Adrenal gland (tissue), 12 donors: ENCODE measurements around the gene ZNF783. TPM values are rescaled to one million over a fixed set of nuclear protein-coding genes. Genes with fewer than 3 reads are reported as not detected.

ENCODE experiments used
- DNase-seq, 7 donors: peaks; one replicate each; pipeline ENCODE4 v3.0.0-alpha.2; 2019 to 2020
- H3K27ac ChIP-seq, 5 donors: fragments of 200-600 bp; sonication (generic) in 4 of 5; 1 replicate in 3 of 5; 2 replicates in 2 of 5; pipeline versions ENCODE4 v1.5.1 to v1.8.0; 2016 to 2020; ENCODE audit warnings: mild to moderate bottlenecking in 1 of 5
- H3K27me3 ChIP-seq: fragments of 200-600 bp; 2 replicates; pipeline ENCODE4 v1.8.0; 2021
- H3K36me3 ChIP-seq, 2 donors: fragments of 200-600 bp; replicated peaks in 1 of 2; 1 replicate in 1 of 2; 2 replicates in 1 of 2; pipeline versions ENCODE4 v1.5.1 to v1.8.0; 2018 to 2022
- H3K4me1 ChIP-seq, 2 donors: fragments of 200-600 bp; replicated peaks in 1 of 2; 1 replicate in 1 of 2; 2 replicates in 1 of 2; pipeline versions ENCODE4 v1.5.1 to v1.8.0; 2018 to 2021
- H3K4me3 ChIP-seq, 4 donors: fragments of 200-600 bp; sonication (generic) in 3 of 4; one replicate each; pipeline ENCODE4 v1.5.1; 2016 to 2018
- H3K9me3 ChIP-seq, 3 donors: fragments of 200-600 bp; sonication (generic) in 1 of 3; replicated peaks in 1 of 3; 1 replicate in 2 of 3; 2 replicates in 1 of 3; pipeline versions ENCODE4 v1.5.1 to v1.8.0; 2016 to 2021
- POLR2A ChIP-seq, 2 donors: fragments of 450-650 bp; IDR thresholded peaks; one replicate each; pipeline ENCODE4 v1.6.1; 2017; ENCODE audit warnings: antibody characterized with exemption in 2 of 2, mild to moderate bottlenecking in 2 of 2, moderate library complexity in 1 of 2
- WGBS, 4 donors: extraction: QIAGEN DNeasy Blood & Tissue Kit in 2 of 4; methylation state at CpG; one replicate each; pipeline versions ENCODE4 v1.1.5 to v1.1.7; 2013 to 2017; 5-methylcytosine and 5-hydroxymethylcytosine counted together
- intact Hi-C, 2 donors: fragments of 100-400 bp; cut with DNase I; formaldehyde crosslinking; loops; one replicate each; pipeline versions ENCODE4 v1.14.1 to v1.15.0; 2022 to 2023
- polyA plus RNA-seq, 3 donors: library from polyadenylated mRNA; stranded (reverse); fragments of 200-250 nt in 2 of 3; fragments of 350-450 nt in 1 of 3; fragmentation: Illumina TruSeq in 1 of 3; extraction: RNeasy Lipid Tissue Mini Kit (QIAGEN cat#74804) in 1 of 3; gene quantifications; one replicate each; pipeline ENCODE4 v1.2.3, GENCODE V29; 2013 to 2014
- total RNA-seq, 9 donors: library from RNA; depleted of rRNA in 4 of 9; stranded (reverse); fragments of >200 nt in 4 of 9; fragments of 120-200 nt in 1 of 9; fragmentation: NEBNext Ultra II Directional in 1 of 9; extraction: Animal tissue kit (Norgen Biotek cat#: 25700) in 1 of 9; gene quantifications; one replicate each; pipeline versions ENCODE4 v1.1.0 to v1.2.4, GENCODE V29; 2013 to 2023
- TF ChIP-seq, protein P1 (sequence below), 6 experiments: fragments of 450-650 bp in 4 of 6; fragments of 200-600 bp in 2 of 6; sonication (generic) in 1 of 6; IDR thresholded peaks; 1 replicate in 5 of 6; 2 replicates in 1 of 6; pipeline versions ENCODE4 v1.5.1 to v1.8.0; 2016 to 2021; ENCODE audit warnings: antibody characterized with exemption in 6 of 6, mild to moderate bottlenecking in 2 of 6, moderate library complexity in 1 of 6
- donor health status: healthy with polysubstance abuse.
- donor health status: Bipolar disorder and iron deficiency.
- donor health status: DM: yes; HTN: yes; CAD: no.
- donor health status: DM: no; HTN: no; CAD: no.
- donor health status: DM: no; HTN: no; CAD: no.
- donor health status: DM: yes; HTN: yes; CAD: no.

Gene ZNF783
- total and polyA plus RNA-seq, 12 donors = 3.2 to 23.6 (median 8.5) TPM

DNA sequence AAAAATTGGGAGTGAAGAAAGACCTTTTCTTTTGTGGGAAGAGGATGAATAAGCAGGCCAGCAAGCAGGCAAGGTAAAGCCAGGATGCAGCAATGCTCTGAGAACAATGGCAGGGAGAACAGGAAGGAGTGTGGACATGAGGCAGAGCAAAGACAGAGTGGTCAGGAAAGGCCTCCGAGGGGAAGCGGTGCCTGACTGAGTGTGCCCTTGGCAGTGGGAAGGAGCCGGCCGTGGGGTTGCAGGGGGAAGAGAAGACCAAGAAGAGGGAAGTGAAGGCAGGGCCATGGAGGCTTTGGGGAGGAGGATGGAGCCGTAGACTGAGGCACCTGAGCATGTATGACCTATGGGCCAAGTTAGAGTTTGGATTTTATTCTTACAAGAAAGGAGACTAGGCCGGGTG lies 44.4 kb upstream of the ZNF783 start:
- 85 to 92% (median 87%) methylated on average over 6 of the region's 6 CpGs for WGBS, 4 donors
- no peaks in the 10 kb centered on the region for H3K9me3 ChIP-seq

DNA sequence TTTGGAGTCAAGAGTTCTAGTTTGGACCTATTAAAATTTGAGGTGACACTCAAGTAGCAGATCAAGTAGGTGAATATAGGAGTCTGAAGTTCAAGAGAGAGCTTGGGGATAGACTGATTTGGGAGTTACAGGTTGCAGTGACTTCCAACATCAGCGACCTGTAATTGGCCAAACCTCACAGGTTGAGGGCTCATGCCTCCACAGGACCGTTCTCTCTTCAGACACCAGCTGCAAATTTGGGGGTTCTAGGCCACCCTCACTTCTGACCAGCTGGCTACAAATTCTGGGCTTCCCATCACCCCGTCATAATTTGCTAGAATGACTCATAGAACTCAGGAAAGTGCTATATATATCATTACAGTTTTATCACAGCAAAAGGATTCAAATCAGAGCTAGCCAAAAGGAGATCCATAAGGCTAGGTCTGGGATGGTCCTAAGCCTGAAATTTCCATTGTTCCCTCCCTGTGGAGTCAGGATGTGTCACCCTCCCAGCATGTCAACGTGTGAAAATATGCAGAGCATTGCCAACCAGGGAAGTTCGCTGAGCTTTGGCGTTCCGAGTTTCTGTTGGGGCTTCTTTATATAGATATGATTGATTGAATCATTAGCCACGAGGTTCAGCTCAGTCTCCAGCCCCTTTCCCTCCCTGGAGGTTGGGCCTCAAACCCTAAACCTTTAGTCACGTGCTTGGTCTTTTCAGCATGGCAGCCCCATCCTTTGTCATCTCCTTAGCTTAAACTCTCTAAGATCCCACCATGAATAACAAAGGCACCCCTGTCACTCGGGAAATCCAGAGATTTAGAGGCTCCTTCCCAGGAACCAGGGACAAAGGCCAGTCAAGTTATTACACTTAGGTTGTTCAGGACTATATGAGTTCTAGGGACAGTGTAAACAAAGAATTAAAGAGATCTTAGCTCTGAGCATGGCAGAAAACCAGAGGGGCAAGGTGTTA lies 43.3 kb upstream of the ZNF783 start:
- Histone ChIP-seq H3K27me3 (no peaks in the 10 kb centered on the region), H3K36me3 (peaks cover 0 to 77% of the 10 kb centered on the region in 2 donors), H3K27ac (no peak overlapping the region), H3K4me1 (peaks cover 0 to 3% of the 10 kb centered on the region in 2 donors), H3K4me3 (no peak overlapping the region), H3K9me3 (no peaks in the 10 kb centered on the region)
- WGBS, 4 donors = 89 to 93% (median 89%) methylated on average over 10 of the region's 10 CpGs
- TF ChIP-seq, protein P1, sequence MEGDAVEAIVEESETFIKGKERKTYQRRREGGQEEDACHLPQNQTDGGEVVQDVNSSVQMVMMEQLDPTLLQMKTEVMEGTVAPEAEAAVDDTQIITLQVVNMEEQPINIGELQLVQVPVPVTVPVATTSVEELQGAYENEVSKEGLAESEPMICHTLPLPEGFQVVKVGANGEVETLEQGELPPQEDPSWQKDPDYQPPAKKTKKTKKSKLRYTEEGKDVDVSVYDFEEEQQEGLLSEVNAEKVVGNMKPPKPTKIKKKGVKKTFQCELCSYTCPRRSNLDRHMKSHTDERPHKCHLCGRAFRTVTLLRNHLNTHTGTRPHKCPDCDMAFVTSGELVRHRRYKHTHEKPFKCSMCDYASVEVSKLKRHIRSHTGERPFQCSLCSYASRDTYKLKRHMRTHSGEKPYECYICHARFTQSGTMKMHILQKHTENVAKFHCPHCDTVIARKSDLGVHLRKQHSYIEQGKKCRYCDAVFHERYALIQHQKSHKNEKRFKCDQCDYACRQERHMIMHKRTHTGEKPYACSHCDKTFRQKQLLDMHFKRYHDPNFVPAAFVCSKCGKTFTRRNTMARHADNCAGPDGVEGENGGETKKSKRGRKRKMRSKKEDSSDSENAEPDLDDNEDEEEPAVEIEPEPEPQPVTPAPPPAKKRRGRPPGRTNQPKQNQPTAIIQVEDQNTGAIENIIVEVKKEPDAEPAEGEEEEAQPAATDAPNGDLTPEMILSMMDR (IDR thresholded peaks at IDR 0.05) = no peak
- TF ChIP-seq POLR2A (IDR thresholded peaks at IDR 0.05) = no peak
- DNase-seq = no peak
- intact Hi-C loops = no loop called here

More for the DNA sequence above, 44.4 kb upstream of the ZNF783 start:
- intact Hi-C loops = no loop called here
- Histone ChIP-seq H3K4me3 (no peak overlapping the region), H3K4me1 (no peaks in the 10 kb centered on the region), H3K27me3 (no peaks in the 10 kb centered on the region), H3K36me3 (peaks cover 0 to 89% of the 10 kb centered on the region in 2 donors), H3K27ac (no peak overlapping the region)
- DNase-seq = no peak
- TF ChIP-seq, protein P1 (IDR thresholded peaks at IDR 0.05) = no peak
- no peak for TF ChIP-seq POLR2A (IDR thresholded peaks at IDR 0.05)

DNA sequence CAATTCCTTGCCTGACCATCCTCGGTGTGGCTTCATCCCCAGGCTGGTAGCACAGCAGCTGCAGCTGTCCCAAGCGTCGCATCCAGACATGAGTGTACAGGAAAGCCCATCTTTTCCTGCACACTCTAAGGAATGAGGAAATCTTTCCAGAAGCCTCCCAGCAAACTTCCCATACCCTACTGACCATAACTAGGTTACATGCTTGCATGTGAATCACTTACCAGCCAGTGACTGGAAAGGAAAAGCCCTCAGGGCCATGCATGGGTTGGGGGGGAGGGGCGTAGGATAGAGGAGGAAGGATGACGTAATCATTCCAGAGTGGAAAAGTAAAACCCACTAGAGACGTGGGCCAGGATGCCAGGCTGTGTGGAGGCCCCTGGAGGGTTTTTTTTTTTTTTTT lies 41.5 kb upstream of the ZNF783 start:
- no peak for DNase-seq
- Histone ChIP-seq H3K27me3 (no peaks in the 10 kb centered on the region), H3K27ac (no peak overlapping the region), H3K36me3 (peaks cover 0 to 74% of the 10 kb centered on the region in 2 donors), H3K4me3 (no peak overlapping the region), H3K4me1 (peaks cover 0 to 3% of the 10 kb centered on the region in 2 donors), H3K9me3 (no peaks in the 10 kb centered on the region)
- 71 to 75% (median 72%) methylated on average over 6 of the region's 6 CpGs for WGBS, 4 donors
- TF ChIP-seq, protein P1 (IDR thresholded peaks at IDR 0.05) = no peak
- no peak for TF ChIP-seq POLR2A (IDR thresholded peaks at IDR 0.05)
- intact Hi-C loops = no loop called here

DNA sequence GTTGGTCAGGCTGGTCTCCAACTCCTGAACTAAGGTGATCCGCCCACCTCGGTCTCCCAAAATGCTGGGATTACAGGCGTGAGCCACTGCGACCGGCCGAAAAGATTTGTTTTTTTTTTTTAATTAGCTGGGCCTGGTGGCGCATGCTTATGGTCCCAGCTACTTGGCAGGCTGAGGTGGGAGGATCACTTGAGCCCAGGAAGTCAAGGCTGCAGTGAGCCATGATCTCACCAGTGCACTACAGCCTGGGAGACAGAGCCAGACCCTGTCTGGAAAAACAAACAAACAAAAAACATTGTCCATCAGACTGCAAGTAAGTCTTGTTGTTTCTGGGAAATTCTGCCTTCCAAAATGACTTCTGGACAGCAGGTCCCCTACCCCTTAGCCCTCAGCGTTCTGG lies 38.8 kb upstream of the ZNF783 start:
- DNase-seq = peak; percentile 56 to 82 (median 74)
- intact Hi-C loops = no loop called here
- no peaks in the 10 kb centered on the region for H3K27me3 ChIP-seq
- H3K36me3 ChIP-seq = peaks cover 0 to 51% of the 10 kb centered on the region in 2 donors
- H3K27ac ChIP-seq = peak overlapping the region in 3 of 5 donors; percentile 43 to 82 (median 73)
- 57 to 60% (median 60%) methylated on average over 7 to 8 of the region's 8 CpGs for WGBS, 4 donors
- TF ChIP-seq, protein P1 (IDR thresholded peaks at IDR 0.05) = no peak
- TF ChIP-seq POLR2A (IDR thresholded peaks at IDR 0.05) = peak in 1 of 2 donors; percentile 29
- no peaks in the 10 kb centered on the region for H3K9me3 ChIP-seq
- no peak overlapping the region for H3K4me3 ChIP-seq
- peaks cover 0 to 3% of the 10 kb centered on the region in 2 donors for H3K4me1 ChIP-seq
